CD14-positive monocyte (primary cell): ENCODE measurements around the gene CRYBA4. TPM values are rescaled to one million over a fixed set of nuclear protein-coding genes. Genes with fewer than 3 reads are reported as not detected.

ENCODE experiments used
- DNase-seq, 3 donors: peaks; one replicate each; pipeline ENCODE4 v3.0.0-alpha.2; 2011 to 2022
- H2AFZ ChIP-seq: 2 replicates; pipeline ENCODE4 v1.6.0; 2012; ENCODE audit warnings: mild to moderate bottlenecking, low read depth, low read length, inconsistent platforms; ENCODE audit not compliant: insufficient read depth, poor library complexity, severe bottlenecking
- H3K27ac ChIP-seq, 2 donors: 1 replicate in 1 of 2; 2 replicates in 1 of 2; pipeline ENCODE4 v1.5.1; 2012 to 2013; ENCODE audit warnings: low read length in 2 of 2, control low read depth in 1 of 2, inconsistent platforms in 1 of 2, low read depth in 1 of 2, mild to moderate bottlenecking in 1 of 2
- H3K27me3 ChIP-seq, 2 donors: one replicate each; pipeline versions ENCODE4 v1.6.0 to v1.6.1; 2011 to 2013; ENCODE audit warnings: low read length in 2 of 2; ENCODE audit not compliant: control insufficient read depth in 2 of 2, insufficient read depth in 2 of 2
- H3K36me3 ChIP-seq, 2 donors: replicated peaks in 1 of 2; 1 replicate in 1 of 2; 2 replicates in 1 of 2; pipeline versions ENCODE4 v1.5.1 to v1.6.1; 2012 to 2013; ENCODE audit warnings: low read length in 2 of 2, control low read depth in 1 of 2, inconsistent platforms in 1 of 2, mild to moderate bottlenecking in 1 of 2; ENCODE audit not compliant: insufficient read depth in 2 of 2, control insufficient read depth in 1 of 2
- H3K4me1 ChIP-seq, 2 donors: 1 replicate in 1 of 2; 2 replicates in 1 of 2; pipeline versions ENCODE4 v1.5.1 to v1.6.1; 2012 to 2013; ENCODE audit warnings: low read length in 2 of 2, control low read depth in 1 of 2, inconsistent platforms in 1 of 2, mild to moderate bottlenecking in 1 of 2, moderate library complexity in 1 of 2; ENCODE audit not compliant: insufficient read depth in 2 of 2, control insufficient read depth in 1 of 2
- H3K4me2 ChIP-seq: replicated peaks from 2 replicates; pipeline ENCODE3; 2012; ENCODE audit warnings: low read length, moderate library complexity, mild to moderate bottlenecking; ENCODE audit not compliant: poor library complexity, severe bottlenecking; ENCODE audit errors: extremely low read depth
- H3K4me3 ChIP-seq, 3 experiments: fragments of 200-600 bp in 1 of 3; sonication (generic) in 1 of 3; replicated peaks in 1 of 3; 1 replicate in 2 of 3; 2 replicates in 1 of 3; pipeline ENCODE4 v1.5.1; 2011 to 2013; ENCODE audit warnings: low read length in 3 of 3, mild to moderate bottlenecking in 3 of 3, control low read depth in 2 of 3, low read depth in 2 of 3, inconsistent platforms in 1 of 3, moderate library complexity in 1 of 3
- H3K79me2 ChIP-seq: 2 replicates; pipeline ENCODE4 v1.6.0; 2012; ENCODE audit warnings: mild to moderate bottlenecking, control low read depth, inconsistent platforms, low read length, moderate library complexity; ENCODE audit not compliant: insufficient read depth
- H3K9ac ChIP-seq: 2 replicates; pipeline ENCODE4 v1.6.0; 2017; ENCODE audit warnings: low read length, mild to moderate bottlenecking; ENCODE audit not compliant: insufficient read depth, poor library complexity, severe bottlenecking
- H3K9me3 ChIP-seq, 2 donors: replicated peaks in 1 of 2; 1 replicate in 1 of 2; 2 replicates in 1 of 2; pipeline versions ENCODE4 v1.5.1 to v1.6.1; 2012 to 2013; ENCODE audit warnings: low read length in 2 of 2, control low read depth in 1 of 2; ENCODE audit not compliant: control insufficient read depth in 1 of 2, insufficient read depth in 1 of 2
- H4K20me1 ChIP-seq: 2 replicates; pipeline ENCODE4 v1.6.0; 2012; ENCODE audit warnings: mild to moderate bottlenecking, low read length, control low read depth, moderate library complexity; ENCODE audit not compliant: insufficient read depth
- H3K27ac Mint-ChIP-seq, 7 donors: one replicate each; pipeline ENCODE4 v1.8.0; 2020; ENCODE audit warnings: mild to moderate bottlenecking in 7 of 7, mixed read lengths in 7 of 7, moderate library complexity in 6 of 7, inconsistent platforms in 2 of 7
- H3K27me3 Mint-ChIP-seq, 3 donors: one replicate each; pipeline ENCODE4 v1.8.0; 2021 to 2022; ENCODE audit warnings: low read depth in 3 of 3, mild to moderate bottlenecking in 3 of 3, mixed read lengths in 3 of 3, moderate library complexity in 3 of 3, inconsistent platforms in 1 of 3
- H3K36me3 Mint-ChIP-seq, 2 donors: one replicate each; pipeline ENCODE4 v1.8.0; 2020; ENCODE audit warnings: mixed read lengths in 2 of 2, inconsistent platforms in 1 of 2, mild to moderate bottlenecking in 1 of 2
- H3K4me1 Mint-ChIP-seq: one replicate; pipeline ENCODE4 v1.8.0; 2020; ENCODE audit warnings: mild to moderate bottlenecking, mixed read lengths
- H3K4me3 Mint-ChIP-seq, 2 donors: one replicate each; pipeline ENCODE4 v1.8.0; 2020; ENCODE audit warnings: mild to moderate bottlenecking in 2 of 2, mixed read lengths in 2 of 2, moderate library complexity in 1 of 2
- H3K9me3 Mint-ChIP-seq, 7 donors: one replicate each; pipeline ENCODE4 v1.8.0; 2020 to 2022; ENCODE audit warnings: mixed read lengths in 7 of 7, mild to moderate bottlenecking in 6 of 7, moderate library complexity in 6 of 7, inconsistent platforms in 2 of 7
- WGBS: methylation state at CpG from one replicate; pipeline ENCODE4 v1.1.5; 2013; ENCODE audit warnings: missing lambda C conversion rate; ENCODE audit not compliant: insufficient coverage; 5-methylcytosine and 5-hydroxymethylcytosine counted together
- intact Hi-C, 2 donors: fragments of 100-400 bp; cut with micrococcal nuclease; formaldehyde crosslinking; loops; one replicate each; pipeline versions ENCODE4 v1.15.0 to v1.15.1; 2023
- polyA plus RNA-seq, 3 donors: library from polyadenylated mRNA; depleted of rRNA in 1 of 3; unstranded in 2 of 3; stranded (reverse) in 1 of 3; fragments of 300-500 nt in 2 of 3; fragments of >200 nt in 1 of 3; fragmentation: Illumina TruSeq in 2 of 3; gene quantifications; 1 replicate in 2 of 3; 2 replicates in 1 of 3; pipeline ENCODE4 v1.2.3, GENCODE V29; 2012 to 2021
- TF ChIP-seq, protein P1 (sequence below): fragments of 200-600 bp; IDR thresholded peaks from one replicate; pipeline ENCODE4 v1.8.0; 2022; ENCODE audit warnings: antibody characterized with exemption, mild to moderate bottlenecking

Gene CRYBA4
- polyA plus RNA-seq, 3 donors, result not detected

DNA sequence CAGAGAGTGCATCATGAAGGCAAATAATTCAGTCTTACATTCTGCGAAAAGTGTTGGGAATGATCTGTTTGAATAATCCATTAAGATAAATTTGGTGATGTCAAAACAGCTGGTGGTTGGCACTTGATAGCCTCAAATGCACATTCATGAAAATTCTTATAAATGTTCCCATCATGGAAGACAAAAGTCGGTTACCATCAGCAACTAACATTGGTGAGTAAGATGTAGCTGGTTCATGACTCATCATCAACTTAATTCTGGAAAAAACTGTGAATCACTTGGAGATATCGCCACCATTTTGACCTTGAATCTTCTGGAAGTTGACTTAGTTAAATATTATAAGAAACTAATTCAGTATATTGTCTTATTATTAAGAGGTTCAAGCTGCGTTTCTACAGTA lies 15.2 kb upstream of the CRYBA4 start:
- Histone ChIP-seq H3K27me3 (no peaks in the 10 kb centered on the region), H3K9ac (no peak overlapping the region), H3K4me1 (peaks cover 8 to 11% of the 10 kb centered on the region in 2 donors), H3K4me3 (no peak overlapping the region), H3K79me2 (no peaks in the 10 kb centered on the region), H4K20me1 (no peaks in the 10 kb centered on the region), H2AFZ (no peak overlapping the region), H3K36me3 (no peaks in the 10 kb centered on the region), H3K4me2 (no peak overlapping the region), H3K27ac (no peak overlapping the region), H3K9me3 (no peaks in the 10 kb centered on the region)
- WGBS, result 100% methylated on average over 1 of the region's 4 CpGs
- intact Hi-C loops, result no loop called here
- Mint-ChIP-seq H3K4me3 (no peak overlapping the region), H3K9me3 (no peaks in the 10 kb centered on the region), H3K36me3 (no peaks in the 10 kb centered on the region), H3K27ac (no peak overlapping the region), H3K4me1 (peaks cover 13% of the 10 kb centered on the region), H3K27me3 (peaks cover 1 to 2% (median 1%) of the 10 kb centered on the region in 3 donors)
- TF ChIP-seq, protein P1, sequence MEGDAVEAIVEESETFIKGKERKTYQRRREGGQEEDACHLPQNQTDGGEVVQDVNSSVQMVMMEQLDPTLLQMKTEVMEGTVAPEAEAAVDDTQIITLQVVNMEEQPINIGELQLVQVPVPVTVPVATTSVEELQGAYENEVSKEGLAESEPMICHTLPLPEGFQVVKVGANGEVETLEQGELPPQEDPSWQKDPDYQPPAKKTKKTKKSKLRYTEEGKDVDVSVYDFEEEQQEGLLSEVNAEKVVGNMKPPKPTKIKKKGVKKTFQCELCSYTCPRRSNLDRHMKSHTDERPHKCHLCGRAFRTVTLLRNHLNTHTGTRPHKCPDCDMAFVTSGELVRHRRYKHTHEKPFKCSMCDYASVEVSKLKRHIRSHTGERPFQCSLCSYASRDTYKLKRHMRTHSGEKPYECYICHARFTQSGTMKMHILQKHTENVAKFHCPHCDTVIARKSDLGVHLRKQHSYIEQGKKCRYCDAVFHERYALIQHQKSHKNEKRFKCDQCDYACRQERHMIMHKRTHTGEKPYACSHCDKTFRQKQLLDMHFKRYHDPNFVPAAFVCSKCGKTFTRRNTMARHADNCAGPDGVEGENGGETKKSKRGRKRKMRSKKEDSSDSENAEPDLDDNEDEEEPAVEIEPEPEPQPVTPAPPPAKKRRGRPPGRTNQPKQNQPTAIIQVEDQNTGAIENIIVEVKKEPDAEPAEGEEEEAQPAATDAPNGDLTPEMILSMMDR, result no peak
- DNase-seq, result peak in 1 of 3 donors; percentile 50

DNA sequence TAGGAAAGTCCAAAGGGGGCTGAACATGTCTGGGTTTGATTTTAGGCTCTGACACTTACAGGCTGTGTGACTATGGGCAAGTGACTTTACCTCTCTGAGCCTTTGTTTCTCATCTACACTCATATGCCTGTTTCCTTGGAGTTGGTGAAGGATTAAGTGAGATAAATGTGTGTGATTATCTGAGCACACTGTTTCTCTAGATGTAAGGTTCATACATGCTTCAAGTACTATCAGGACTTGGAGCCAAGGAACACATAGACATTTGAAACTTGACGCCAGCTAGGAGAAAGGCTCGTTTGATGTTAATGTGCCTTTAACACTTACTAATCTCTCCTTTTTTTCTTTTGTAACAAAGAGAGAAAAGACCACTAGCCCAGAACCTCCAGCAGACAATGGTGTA lies 13.6 kb upstream of the CRYBA4 start:
- Mint-ChIP-seq H3K27me3 (peaks cover under 1 to 1% (median 1%) of the 10 kb centered on the region in 3 donors), H3K27ac (no peak overlapping the region), H3K4me3 (no peak overlapping the region), H3K4me1 (peaks cover 14% of the 10 kb centered on the region), H3K36me3 (no peaks in the 10 kb centered on the region), H3K9me3 (no peaks in the 10 kb centered on the region)
- no CpG with 5 or more reads among the region's 2 CpGs for WGBS
- no peaks in the 10 kb centered on the region for H3K9me3 ChIP-seq
- no peak for DNase-seq
- H3K9ac ChIP-seq, result no peak overlapping the region
- no peak overlapping the region for H3K27ac ChIP-seq
- TF ChIP-seq, protein P1, result no peak
- no peaks in the 10 kb centered on the region for H3K79me2 ChIP-seq
- intact Hi-C loops, result no loop called here
- H3K4me3 ChIP-seq, result no peak overlapping the region
- no peak overlapping the region for H2AFZ ChIP-seq
- no peak overlapping the region for H3K4me2 ChIP-seq
- H3K27me3 ChIP-seq, result no peaks in the 10 kb centered on the region
- no peaks in the 10 kb centered on the region for H4K20me1 ChIP-seq
- no peaks in the 10 kb centered on the region for H3K36me3 ChIP-seq
- peaks cover 8 to 11% of the 10 kb centered on the region in 2 donors for H3K4me1 ChIP-seq
